Measurements from ENCODE around the gene MAVS.
"Not testable (repeated sequence)": the region's sequence is repeated elsewhere in the genome, so short reads cannot be mapped to it uniquely, and the experiment has no call there.

MAVS gene

DNA sequence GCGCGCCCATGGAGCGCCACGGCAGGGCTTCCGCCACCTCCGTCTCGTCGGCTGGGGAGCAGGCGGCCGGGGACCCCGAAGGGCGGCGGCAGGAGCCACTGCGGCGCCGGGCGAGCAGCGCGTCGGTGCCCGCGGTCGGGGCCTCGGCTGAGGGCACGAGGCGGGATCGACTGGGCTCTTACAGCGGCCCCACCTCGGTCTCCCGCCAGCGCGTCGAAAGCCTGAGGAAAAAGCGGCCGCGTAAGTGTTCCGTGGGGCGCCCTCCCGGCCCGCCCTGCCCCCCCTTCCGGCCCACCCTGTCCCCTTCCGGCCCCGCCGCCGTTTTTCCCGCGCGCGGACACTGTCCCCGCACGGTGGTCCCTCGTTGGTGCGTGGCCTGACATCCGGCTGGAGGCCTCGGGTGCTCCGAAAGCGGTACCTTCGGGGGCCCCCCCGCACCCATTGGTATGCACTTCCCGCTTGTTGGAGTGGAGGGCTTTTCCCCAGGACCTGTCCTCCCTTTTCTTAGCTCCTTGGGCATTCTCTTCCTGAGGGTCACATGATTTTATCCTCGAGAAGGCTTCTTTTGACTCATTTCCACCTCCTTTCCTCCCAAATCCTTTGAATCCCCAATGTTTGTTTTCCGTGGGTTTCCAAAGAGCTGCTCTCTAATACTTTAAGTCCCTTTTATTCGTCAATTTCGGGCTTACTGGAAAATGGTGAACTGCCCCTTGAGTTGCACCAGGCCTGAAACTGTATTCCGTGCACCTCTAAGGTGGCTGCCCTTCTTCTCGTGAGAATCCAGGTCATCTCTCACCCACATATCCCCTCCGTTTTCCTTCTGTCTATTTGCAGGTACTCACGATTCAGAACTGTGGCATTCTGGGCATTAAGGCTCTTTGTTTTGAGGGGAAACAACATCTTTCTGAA is 43.1 kb downstream of the MAVS start:
- DNase-seq = peak; percentile 50

DNA sequence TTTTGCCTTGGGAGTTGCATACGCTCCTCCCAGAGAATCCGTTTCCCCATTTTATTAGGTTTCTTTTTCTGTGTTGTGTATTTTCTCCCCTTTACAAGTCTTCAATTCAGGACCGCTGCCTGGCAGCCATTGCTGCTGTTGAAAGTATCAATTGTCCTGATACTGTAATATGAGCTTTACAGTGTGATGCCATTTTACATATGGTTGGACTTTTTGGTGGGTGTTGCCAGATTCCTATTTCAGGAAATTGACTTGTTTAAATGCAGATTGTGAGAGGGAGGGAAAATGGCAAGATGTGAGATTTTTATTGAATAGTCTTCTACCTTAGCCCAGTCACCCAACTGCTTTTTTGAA is 43.7 kb downstream of the MAVS start:
- peak; percentile 73 for DNase-seq

DNA sequence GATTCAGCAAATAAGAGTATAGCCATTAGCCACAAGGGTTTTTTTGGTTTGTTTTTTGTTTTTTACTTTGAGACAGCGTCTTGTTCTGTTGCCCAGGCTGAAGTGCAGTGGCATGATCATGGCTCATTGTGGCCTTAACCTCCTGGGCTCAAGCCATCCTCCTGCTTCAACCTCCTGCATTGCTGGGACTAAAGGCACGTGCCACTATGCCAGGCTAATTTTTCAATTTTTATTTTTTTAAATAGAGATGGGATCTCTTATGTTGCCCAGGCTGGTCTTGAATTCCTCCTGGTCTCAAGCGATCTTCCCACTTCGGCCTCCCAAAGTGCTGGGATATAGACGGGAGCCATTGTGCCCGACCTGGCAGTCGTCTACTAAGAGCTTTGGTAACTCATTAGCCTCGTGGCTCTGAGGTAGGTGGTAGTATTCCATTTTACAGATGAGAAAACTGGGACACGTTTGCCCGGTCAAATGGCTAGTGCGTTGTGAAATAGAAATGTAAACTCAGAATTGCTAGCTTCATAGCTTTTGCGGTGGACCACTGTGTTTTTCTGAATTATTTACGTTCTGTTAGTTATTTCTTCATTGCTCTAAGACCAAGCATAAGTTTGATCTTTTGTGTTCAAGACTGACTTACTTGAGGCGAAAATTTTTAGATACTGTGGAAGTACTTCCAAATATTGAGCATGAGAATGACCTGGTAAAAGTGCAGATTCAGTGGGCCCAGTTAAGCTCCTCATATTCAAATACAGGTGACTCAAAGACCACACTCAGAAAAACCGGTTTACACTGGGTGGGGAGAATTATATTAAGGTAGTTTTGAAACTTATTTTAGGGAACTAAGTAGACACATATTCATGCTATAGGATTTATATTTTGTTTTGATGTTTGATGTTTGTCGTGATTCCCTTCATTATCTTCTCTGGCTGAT is 44.6 kb downstream of the MAVS start:
- DNase-seq = peak; percentile 4

DNA sequence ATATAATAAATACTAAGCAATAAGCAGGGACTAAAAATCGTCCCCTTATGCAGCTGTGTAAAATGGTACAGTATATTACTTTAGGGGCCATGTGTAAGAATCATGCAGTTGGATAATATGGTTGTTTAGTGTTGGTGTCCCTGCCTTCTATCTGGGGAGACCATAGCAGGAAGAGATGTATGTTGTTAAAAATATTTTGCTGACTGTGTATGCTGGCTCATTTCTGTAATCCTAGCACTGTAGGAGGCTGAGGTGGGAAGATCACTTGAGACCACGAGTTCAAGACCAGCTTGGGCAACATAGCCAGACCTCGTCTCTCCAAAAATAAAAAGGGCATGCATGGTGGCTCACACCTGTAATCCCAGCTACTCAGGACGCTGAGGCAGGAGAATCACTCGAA is 48.2 kb downstream of the MAVS start:
- peak; percentile 10 for DNase-seq

DNA sequence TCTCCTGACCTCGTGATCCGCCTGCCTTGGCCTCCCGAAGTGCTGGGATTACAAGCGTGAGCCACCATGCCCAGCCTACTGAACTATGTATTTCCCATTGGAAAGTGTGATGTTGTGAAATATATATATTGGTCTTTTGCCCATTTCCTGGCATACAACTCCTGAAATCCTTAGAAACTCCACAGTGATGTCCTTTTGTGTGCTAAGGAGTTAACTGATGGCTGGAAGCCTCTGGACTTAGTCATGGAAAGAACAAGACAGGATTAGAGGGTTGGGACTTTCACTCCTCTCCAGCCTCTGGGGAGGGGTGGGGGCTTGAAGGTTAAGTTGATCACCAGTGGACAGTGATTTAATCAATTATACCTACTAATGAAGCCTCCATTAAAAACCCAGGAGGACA is 49.7 kb downstream of the MAVS start:
- no peak for DNase-seq

DNA sequence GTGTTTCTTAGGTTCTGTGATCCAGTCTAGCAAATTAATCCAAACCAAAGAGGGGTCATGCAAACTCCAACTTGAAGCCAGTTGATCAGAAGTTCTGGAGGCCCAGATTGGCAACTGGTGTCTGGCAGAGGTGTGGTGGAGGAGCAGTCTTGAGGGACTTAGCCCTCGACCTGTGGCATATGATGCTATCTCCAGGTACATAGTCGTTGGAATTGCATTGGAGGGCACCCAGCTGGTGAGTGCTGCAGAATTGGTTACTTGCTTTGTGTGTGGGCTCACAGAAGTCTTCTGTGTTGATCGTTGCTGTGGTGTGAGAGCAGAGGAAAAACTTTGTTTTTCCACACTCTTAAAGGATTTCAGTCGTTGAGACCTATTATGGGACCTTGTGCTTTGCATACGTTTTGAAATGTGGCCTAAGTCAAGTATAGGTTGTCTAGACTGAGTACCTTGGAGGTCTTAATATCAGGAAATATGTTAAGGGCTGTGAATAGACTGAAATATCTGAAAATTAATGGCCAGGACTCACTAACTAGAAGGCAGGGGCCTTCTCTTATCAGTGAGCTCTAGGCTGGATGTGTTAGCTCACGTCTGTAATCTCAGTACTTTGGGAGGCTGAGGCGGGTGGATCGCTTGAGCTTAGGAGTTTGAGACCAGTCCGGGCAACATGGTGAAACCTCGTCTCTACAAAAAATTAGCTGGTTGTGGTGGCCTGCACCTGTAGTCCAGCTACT is 50.4 kb downstream of the MAVS start:
- no peak for DNase-seq

DNA sequence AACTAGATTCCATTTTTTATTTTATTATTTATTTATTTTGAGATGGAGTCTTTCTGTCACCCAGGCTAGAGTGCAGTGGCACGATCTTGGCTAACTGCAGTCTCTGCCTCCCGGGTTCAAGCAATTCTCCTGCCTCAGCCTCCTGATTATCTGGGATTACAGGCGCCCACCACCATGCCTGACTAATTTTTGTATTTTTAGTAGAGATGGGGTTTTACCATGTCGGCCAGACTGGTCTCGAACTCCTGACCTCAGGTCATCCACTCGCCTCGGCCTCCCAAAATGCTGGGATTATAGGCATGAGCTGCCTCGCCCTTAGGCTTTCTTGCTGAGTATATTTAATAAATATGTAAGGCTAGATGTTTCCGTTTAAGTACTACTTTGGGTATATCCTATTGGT is 51.5 kb downstream of the MAVS start:
- not testable (repeated sequence) for DNase-seq

DNA sequence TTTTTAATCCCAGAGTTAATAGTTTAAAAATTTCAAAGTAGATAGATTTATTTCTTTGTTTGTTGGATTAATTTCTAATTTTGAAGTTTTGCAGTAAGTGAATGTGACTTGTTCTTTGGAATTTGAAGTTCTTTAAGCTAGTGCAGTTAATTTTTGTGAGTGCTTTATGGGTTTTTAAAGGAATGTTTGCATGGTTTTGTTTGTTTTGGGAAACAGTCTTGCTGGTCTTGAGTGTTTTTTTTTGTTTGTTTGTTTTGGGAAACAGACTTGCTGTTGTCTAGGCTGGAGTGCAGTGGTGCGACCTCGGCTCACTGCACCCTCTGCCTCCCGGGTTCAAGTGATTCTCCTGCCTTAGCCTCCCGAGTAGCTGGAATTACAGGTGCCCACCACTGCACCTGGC is 52.0 kb downstream of the MAVS start:
- DNase-seq = no peak

DNA sequence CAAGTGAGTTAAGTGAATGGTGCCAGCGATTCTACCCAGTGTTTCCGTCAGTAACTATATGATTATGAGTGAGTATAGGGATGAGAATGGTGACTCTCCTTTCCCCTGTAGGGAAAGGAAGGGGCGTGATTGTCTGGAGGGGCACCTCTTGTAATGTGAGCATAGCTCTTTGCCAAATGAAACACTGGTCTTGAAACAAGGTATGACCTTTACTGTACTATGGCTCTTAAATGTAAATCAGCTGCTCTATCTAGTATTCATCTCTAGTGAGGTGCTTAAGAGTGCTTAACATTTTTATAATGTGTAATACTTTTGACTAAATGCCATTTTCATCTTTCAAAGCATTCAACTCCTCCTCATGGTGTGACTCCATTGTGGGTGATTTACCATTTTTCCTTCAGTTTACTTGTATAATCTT is 53.6 kb downstream of the MAVS start:
- DNase-seq = no peak

DNA sequence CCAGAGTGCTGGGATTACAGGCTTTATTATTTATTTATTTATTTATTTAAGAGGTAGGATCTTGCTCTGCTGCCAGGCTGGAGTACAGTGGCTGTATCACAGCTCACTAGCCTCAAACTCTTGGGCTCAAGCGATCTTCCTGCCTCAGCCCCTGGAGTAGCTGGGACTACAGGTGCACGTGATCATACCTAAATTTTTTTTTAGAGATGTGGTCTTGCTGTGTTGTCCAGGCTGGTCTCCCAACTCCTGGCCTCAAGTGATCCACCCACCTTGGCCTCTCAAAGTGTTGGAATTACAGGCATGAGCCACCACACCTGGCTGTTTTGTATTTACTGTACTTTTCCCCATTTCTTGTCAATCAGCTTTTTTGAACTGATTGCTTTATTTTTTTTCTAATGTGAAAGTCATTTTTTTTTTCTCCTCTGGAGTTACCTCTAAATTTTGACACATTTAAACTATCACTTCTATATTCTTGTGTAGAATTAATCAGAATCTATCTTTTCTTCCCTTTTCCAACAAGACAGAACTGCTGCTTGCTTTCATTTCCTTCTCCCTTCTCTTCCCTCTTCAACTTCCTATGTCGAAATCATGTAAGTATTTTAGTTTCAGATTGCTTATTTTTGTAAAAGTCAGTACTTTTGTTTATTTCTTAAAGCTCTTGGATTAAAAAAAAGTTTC is 54.5 kb downstream of the MAVS start:
- peak; percentile 91 for DNase-seq

DNA sequence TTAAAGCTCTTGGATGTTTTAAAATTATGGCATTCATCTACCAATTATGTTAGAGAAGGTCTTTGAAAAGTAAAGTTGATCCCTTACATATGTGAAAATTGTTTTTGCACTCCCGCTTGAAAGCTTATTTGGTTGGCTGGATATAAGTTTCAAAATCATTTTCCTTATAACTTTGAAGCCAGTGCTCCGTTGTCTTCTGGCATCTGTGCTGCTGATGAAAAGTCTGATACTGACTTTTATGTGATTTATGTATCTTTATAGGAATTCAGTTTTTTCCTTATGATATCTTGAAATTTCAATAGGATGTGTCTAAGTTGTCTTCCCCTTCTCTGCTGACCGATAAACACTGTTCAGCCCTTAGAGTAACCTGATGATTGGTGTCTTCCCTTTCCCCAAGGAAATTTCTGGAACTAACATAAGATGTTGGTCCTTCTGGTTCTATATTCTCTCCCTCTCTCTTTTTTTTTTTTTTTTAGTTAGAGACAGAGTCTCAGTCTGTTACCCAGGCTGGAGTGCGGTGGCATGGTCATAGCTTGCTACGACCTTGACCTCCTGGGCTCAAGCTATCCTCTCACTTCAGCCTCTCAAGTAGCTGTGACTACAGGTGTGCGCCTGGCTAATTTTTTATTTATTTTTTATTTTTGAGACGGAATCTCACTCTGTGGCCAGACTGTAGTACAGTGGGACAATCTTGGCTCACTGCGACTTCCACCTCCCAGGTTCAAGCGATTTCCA is 55.2 kb downstream of the MAVS start:
- DNase-seq = no peak

DNA sequence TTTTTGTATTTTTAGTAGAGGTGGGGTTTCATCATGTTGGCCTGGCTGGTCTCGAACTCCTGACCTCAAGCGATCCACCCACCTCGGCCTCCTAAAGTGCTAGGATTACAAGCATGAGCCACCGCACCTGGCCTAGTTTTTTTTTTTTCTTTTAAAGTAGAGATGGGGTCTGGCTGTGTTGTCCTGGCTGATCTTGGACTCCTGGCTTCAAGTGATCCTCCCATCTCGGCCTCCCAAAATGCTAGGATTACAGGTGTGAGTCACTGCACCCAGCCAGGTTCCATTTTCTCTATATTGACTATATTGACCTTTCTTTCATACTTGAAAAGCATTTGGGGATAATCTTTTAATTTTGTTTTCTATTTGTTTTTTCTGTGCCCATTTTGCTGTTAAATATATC is 55.8 kb downstream of the MAVS start:
- no peak for DNase-seq

DNA sequence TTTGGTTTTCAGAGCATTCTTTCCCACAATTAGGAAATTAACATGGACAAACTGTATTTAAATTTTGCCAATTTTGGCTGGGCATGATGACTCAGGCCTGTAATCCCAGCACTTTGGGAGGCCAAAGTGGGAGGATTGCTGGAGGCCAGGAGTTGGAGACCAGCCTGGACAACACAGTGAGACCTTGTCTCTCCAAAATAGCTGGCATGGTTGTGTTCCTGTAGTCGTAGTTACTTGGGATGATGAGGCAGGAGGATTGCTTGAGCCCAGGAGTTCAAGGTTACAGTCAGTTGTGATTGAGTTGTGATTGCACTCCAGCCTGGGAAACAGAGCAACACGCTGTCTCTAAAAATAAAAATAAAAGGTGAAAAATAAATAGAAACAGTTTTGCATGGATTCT is 57.6 kb downstream of the MAVS start:
- DNase-seq = no peak

DNA sequence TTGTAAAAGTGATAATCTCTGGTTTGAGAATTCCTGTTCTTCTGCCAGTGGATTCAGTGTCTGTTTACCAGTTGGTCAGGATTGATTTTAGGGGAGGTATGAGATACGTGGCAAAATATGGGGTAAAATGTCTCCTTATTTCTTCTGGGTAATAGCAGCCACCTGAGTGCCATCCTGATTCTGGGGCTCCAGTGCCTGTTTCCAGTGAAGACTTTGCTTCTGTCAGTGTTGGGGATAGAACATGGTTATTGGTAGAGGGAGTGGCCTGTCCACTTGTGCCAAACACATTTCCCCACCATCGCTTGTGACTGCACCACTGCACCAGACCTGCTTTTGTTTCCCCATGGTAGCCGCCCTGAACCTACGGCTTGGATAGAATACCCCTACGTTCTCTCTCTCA is 58.2 kb downstream of the MAVS start:
- DNase-seq = no peak

DNA sequence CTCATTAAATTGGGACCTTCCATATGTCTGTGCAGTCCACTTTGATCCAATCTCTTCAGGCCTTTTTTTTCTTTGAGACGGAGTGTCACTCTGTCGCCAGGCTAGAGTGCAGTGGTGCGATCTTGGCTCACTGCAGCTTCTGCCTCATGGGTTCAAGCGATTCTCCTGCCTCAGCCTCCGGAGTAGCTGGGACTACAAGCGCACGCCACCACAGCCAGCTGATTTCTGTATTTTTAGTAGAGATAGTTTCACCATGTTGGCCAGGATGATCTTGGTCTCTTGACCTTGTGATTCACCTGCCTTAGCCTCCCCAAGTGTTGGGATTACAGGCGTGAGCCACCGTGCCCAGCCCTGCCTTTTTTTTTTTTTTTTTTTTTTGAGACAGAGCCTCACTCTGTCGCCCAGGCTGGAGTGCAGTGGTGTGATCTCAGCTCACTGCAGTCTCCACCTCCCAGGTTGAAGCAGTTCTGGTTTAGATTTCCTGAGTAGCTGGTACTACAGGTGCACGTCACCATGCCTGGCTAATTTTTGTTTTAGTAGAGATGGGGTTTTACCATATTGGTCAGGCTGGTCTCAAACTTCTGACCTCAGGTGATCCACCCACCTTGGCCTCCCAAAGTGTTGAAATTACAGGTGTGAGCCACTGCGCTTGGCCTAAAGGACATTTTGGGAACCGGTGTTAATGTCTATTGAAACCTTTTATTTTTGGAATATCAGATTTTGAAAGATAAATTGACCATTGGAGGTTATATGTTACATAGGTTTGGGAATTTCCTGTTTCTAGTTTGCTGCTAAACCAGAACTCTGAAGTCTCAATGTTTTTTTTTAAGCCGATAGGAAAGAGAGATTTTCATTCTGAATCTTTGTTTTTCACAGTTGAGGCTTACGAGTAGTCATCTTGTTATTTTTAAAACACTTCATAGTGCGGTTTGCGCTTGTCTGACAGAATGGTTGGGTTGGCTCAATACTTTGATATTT is 60.4 kb downstream of the MAVS start:
- not testable (repeated sequence) for DNase-seq

DNA sequence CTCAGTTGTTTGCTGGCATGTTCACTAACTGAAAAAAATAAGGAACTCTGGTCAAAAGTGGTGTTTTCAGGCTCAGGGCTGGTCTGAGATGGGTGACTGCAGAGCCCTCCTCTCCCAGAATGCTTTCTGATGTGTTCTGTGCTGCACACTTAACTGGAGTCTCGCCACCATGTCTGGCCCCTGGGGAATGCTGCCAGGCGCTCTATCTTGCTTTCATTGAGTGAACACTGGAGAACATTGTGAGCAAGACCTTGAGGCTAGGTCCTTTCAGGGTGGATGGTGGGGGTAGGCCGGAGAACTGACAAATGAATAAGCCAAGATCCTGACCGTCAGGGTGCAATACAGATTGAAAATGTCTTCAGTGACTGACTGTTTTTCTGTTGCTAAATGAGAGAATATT is 62.0 kb downstream of the MAVS start:
- DNase-seq = no peak

DNA sequence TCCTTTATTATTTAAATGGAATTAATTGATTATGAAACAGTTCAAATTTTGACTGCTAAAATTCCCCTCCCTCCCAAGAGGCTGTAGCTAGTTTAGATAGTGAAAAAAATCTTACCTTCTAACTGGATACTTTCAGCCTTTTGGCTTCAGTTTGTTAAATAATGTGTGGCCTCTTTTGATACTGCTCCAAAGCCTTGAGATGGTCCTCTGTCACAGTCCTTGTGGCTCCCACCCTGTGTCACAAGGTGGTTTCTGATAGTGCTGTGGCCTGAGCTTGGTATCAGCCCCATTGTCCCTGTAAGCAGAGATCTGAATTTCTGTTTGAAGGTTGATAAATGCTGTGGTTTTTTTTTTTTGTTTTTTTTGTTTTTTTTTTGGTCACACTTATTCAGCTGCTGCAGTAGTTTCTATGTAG is 63.3 kb downstream of the MAVS start:
- DNase-seq = no peak

DNA sequence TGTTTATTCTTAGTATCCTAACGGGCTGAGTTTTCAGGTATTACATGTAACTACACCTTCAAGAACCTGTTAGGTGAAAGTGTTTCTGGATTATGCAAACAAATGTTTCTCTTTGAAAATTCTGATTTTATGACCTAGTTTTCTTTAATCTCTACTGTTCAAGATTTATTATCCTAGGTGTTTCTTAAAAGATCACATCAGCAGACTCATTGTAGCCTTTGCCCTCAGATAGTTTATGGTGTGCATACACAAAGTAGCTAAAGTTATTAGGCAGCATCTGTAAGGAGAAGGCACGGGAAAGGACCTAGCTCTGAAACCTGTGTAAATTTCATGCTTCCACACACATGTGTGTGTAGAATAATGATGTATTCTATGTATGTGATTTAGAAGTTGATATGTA is 64.2 kb downstream of the MAVS start:
- no peak for DNase-seq

DNA sequence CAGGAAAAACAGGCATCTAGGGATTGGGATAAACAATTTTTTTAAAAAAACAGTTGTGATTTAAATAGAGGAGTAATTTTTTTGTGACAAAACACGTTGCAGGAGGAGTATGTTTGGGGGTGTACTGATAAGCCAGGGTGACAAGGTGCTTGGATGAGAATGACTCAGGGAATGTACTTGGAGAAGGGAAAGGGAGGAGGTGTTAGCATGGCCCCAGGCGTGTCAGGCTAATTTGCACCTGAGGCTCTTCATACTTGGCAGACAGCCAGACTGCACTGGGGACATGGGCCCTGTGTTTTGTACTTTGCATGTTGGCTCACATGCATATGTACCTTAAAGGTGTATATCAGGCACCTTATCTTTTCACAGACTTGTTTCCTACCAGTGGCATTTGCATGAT is 65.3 kb downstream of the MAVS start:
- no peak for DNase-seq

DNA sequence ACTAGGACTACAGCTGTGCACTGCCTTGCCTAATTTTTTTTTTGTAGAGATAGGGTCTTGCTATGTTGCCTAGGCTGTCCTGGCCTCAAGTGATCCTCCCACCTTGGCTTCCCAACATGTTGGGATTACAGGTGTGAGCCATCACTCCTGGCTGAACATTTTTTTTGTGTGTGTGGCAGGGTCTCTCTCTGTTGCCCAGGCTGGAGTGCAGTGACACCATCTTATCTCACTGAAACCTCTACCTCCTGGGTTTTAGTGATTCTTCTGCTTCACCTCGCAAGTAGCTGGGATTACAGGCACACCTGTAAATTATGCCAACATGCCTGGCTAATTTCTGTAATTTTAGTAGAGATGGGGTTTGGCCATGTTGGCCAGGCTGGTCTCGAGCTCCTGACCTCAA is 67.8 kb downstream of the MAVS start:
- no peak for DNase-seq

DNA sequence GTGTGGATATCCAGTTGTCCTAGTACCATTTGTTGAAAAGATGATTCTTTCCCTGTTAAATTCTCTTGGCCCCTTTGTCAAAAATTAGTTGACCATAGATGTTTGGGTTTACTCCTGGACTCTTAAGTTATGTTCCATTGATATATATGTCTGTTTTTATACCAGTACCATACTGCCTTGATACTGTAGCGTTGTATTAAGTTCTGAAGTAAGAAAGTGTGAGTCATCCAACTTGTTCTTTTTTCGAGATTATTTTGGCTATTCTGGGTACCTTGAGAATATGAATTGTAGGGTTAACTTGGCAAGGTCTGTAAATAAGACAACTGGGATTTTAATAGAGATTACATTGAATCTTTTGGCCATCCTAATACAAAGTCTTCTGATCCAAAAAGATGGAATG is 69.1 kb downstream of the MAVS start:
- no peak for DNase-seq
